PFSK-1 (cell line): ENCODE measurements around the gene VPS16.

Experiments used
- FOXP2 ChIP-seq: optimal IDR thresholded peaks from 2 replicates; pipeline ENCODE3; 2011; ENCODE audit warnings: borderline replicate concordance, control low read depth, inconsistent platforms; ENCODE audit not compliant: insufficient read depth; ENCODE audit errors: extremely low read length, extremely low read depth
- POLR2AphosphoS5 ChIP-seq: IDR thresholded peaks from 2 replicates; pipeline ENCODE4 v1.6.1; 2012; ENCODE audit warnings: low read depth, mild to moderate bottlenecking, control low read depth, low read length, moderate library complexity
- SIN3A ChIP-seq: IDR thresholded peaks from 2 replicates; pipeline ENCODE4 v1.6.1; 2012; ENCODE audit warnings: mild to moderate bottlenecking, low read length, moderate library complexity, borderline replicate concordance; ENCODE audit not compliant: insufficient read depth
- TAF1 ChIP-seq: IDR thresholded peaks from 2 replicates; pipeline ENCODE4 v1.6.1; 2012; ENCODE audit warnings: low read length, control low read depth, borderline replicate concordance; ENCODE audit not compliant: insufficient read depth
- TF ChIP-seq, protein P1 (sequence below), 2 experiments: IDR thresholded peaks; 2 replicates each; pipeline versions ENCODE4 v1.6.1 to v1.8.0; 2011 to 2012; ENCODE audit warnings: low read depth in 2 of 2, low read length in 2 of 2, control low read depth in 1 of 2, inconsistent platforms in 1 of 2, mild to moderate bottlenecking in 1 of 2, moderate library complexity in 1 of 2; ENCODE audit not compliant: insufficient read depth in 1 of 2

Gene VPS16

DNA sequence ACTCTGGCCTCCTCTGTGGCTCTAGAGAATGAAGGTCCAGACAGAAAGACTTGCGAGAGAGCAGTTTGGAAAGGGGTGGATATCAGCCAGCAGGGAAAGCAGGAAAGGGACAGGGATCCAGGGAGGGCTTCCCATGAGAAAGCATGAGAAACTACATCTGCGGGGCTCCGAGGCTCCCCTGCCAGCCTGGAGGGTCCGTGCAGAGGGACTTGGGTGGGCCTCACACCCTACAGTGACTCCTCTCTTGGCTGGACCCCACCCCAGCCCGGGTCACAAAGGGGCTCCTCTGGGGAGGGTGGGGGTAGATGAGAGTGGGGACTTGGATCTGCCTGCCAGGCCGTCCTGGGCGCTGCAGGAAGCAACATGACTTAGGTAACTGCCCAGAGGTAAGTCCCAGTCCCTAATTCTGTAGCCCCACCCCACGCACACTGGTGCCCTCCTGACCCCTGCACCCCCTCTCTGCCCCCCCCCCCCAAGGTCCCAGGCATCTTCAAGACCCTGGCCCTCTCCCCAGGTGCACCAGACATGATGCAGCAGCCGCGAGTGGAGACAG is 24.4 kb upstream of the VPS16 start, which contains the start of gene TMEM239:
TMEM239 (plus strand) TSS at position 335 of the 553 bp plus-strand sequence; CDS start at position 526, 191 bp downstream.
- TF ChIP-seq POLR2AphosphoS5 = no peak
- TF ChIP-seq SIN3A = no peak
- TF ChIP-seq, protein P1, sequence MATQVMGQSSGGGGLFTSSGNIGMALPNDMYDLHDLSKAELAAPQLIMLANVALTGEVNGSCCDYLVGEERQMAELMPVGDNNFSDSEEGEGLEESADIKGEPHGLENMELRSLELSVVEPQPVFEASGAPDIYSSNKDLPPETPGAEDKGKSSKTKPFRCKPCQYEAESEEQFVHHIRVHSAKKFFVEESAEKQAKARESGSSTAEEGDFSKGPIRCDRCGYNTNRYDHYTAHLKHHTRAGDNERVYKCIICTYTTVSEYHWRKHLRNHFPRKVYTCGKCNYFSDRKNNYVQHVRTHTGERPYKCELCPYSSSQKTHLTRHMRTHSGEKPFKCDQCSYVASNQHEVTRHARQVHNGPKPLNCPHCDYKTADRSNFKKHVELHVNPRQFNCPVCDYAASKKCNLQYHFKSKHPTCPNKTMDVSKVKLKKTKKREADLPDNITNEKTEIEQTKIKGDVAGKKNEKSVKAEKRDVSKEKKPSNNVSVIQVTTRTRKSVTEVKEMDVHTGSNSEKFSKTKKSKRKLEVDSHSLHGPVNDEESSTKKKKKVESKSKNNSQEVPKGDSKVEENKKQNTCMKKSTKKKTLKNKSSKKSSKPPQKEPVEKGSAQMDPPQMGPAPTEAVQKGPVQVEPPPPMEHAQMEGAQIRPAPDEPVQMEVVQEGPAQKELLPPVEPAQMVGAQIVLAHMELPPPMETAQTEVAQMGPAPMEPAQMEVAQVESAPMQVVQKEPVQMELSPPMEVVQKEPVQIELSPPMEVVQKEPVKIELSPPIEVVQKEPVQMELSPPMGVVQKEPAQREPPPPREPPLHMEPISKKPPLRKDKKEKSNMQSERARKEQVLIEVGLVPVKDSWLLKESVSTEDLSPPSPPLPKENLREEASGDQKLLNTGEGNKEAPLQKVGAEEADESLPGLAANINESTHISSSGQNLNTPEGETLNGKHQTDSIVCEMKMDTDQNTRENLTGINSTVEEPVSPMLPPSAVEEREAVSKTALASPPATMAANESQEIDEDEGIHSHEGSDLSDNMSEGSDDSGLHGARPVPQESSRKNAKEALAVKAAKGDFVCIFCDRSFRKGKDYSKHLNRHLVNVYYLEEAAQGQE (IDR thresholded peaks at IDR 0.05; ENCODE audit: insufficient read depth in 1 of 2, low read depth in 2 of 2, low read length in 2 of 2) = no peak
- TF ChIP-seq TAF1 = no peak
- TF ChIP-seq FOXP2 = no peak

GRCh38 chr20:2816583-2817340 is 23.8 kb upstream of the VPS16 start:
- TF ChIP-seq, protein P1 (IDR thresholded peaks at IDR 0.05; ENCODE audit: insufficient read depth in 1 of 2, low read depth in 2 of 2, low read length in 2 of 2) = no peak
- no peak for TF ChIP-seq FOXP2
- TF ChIP-seq SIN3A = no peak
- no peak for TF ChIP-seq POLR2AphosphoS5
- no peak for TF ChIP-seq TAF1

GRCh38 chr20:2817341-2817726 is 23.2 kb upstream of the VPS16 start:
- TF ChIP-seq FOXP2 (no peak), POLR2AphosphoS5 (no peak), TAF1 (no peak), SIN3A (no peak)
- TF ChIP-seq, protein P1 (IDR thresholded peaks at IDR 0.05; ENCODE audit: insufficient read depth in 1 of 2, low read depth in 2 of 2, low read length in 2 of 2) = no peak

DNA sequence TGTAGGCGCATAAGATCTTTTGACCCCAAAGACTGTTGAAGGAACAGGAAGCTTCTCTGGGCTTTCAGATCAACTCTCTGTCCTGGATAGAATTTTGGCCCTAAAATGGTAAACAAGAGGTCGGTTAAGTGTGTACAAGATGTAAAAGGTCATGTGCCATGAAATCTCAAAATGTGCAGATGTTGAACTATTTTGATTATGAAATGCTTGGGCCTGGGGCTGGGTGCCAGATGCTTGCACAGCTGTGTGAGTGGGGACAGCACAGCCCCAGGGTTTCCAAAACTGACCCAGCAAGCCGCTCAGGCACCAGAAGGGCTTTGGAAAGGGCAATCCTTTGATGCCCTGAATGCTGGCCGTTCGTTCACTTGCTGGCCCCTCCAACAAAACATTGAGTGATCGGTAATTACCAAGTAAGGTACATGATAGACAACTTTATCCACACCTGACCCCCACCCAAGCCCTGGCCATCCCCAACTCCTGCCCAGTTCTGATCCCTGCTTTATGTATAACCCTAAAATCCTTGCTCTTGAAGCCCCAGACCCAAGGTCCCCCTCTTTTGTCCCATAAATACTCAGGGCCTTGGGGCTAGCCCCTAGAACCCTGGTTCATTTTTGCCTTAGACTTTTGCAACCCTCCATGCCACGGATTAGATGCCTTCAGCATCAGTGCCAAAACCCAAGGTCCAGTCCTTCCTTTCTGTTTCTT is 22.5 kb upstream of the VPS16 start:
- TF ChIP-seq POLR2AphosphoS5 (no peak), SIN3A (no peak), FOXP2 (no peak)
- TF ChIP-seq, protein P1 (IDR thresholded peaks at IDR 0.05; ENCODE audit: insufficient read depth in 1 of 2, low read depth in 2 of 2, low read length in 2 of 2) = no peak
